Stimulated activated CD4-positive, alpha-beta T cell treated with anti-CD3 and anti-CD28 coated beads, Interleukin-2, amount 100 ng/mL, for 24 hours (primary cell): ENCODE measurements around the gene IL1RAPL1.

Experiments used
- DNase-seq, 2 donors: peaks; one replicate each; pipeline ENCODE4 v3.0.0-alpha.2; 2020

The IL1RAPL1 gene

GRCh38 chrX:29138003-29138402 lies 550.8 kb downstream of the IL1RAPL1 start:
- DNase-seq, result no peak

- DNase-seq, result no peak
Measured at GRCh38 chrX:29143356-29143755, 556.1 kb downstream of the IL1RAPL1 start.

GRCh38 chrX:29143756-29144155 lies 556.5 kb downstream of the IL1RAPL1 start:
- DNase-seq, result no peak

- no peak for DNase-seq
Measured at GRCh38 chrX:29145316-29145715, 558.1 kb downstream of the IL1RAPL1 start.

- no peak for DNase-seq
Measured at GRCh38 chrX:29148511-29148910, 561.3 kb downstream of the IL1RAPL1 start.

- no peak for DNase-seq
Measured at GRCh38 chrX:29155286-29155685, 568.0 kb downstream of the IL1RAPL1 start.

GRCh38 chrX:29172880-29173279 lies 585.6 kb downstream of the IL1RAPL1 start:
- DNase-seq, result no peak

- no peak for DNase-seq
Measured at GRCh38 chrX:29187264-29187663, 600.0 kb downstream of the IL1RAPL1 start.

GRCh38 chrX:29196501-29196900 lies 609.3 kb downstream of the IL1RAPL1 start:
- DNase-seq, result no peak

- DNase-seq, result no peak
Measured at GRCh38 chrX:29215251-29215650, 628.0 kb downstream of the IL1RAPL1 start.

GRCh38 chrX:29225670-29226069 lies 638.4 kb downstream of the IL1RAPL1 start:
- DNase-seq, result no peak

GRCh38 chrX:29229802-29230201 lies 642.6 kb downstream of the IL1RAPL1 start:
- DNase-seq, result no peak

GRCh38 chrX:29231800-29232199 lies 644.6 kb downstream of the IL1RAPL1 start:
- no peak for DNase-seq

GRCh38 chrX:29233592-29234183 lies 646.4 kb downstream of the IL1RAPL1 start:
- DNase-seq, result no peak

GRCh38 chrX:29237972-29238371 lies 650.7 kb downstream of the IL1RAPL1 start:
- no peak for DNase-seq

GRCh38 chrX:29241809-29242208 lies 654.6 kb downstream of the IL1RAPL1 start:
- DNase-seq, result no peak

- no peak for DNase-seq
Measured at GRCh38 chrX:29242856-29243255, 655.6 kb downstream of the IL1RAPL1 start.

- DNase-seq, result no peak
Measured at GRCh38 chrX:29243942-29244341, 656.7 kb downstream of the IL1RAPL1 start.

GRCh38 chrX:29254515-29254914 lies 667.3 kb downstream of the IL1RAPL1 start:
- no peak for DNase-seq

GRCh38 chrX:29257521-29257920 lies 670.3 kb downstream of the IL1RAPL1 start:
- DNase-seq, result no peak

- DNase-seq, result no peak
Measured at GRCh38 chrX:29269390-29269789, 682.1 kb downstream of the IL1RAPL1 start.

- no peak for DNase-seq
Measured at GRCh38 chrX:29274517-29274916, 687.3 kb downstream of the IL1RAPL1 start.

GRCh38 chrX:29275928-29276327 lies 688.7 kb downstream of the IL1RAPL1 start:
- no peak for DNase-seq

GRCh38 chrX:29281078-29281742 lies 694.0 kb downstream of the IL1RAPL1 start:
- no peak for DNase-seq

- no peak for DNase-seq
Measured at GRCh38 chrX:29285664-29286063, 698.4 kb downstream of the IL1RAPL1 start.
